CD14-positive monocyte (primary cell): ENCODE data around the gene CCND3. TPM values are rescaled to one million over a fixed set of nuclear protein-coding genes. Genes with fewer than 3 reads are reported as not detected.

ENCODE experiments used
- DNase-seq, 3 donors: peaks; one replicate each; pipeline ENCODE4 v3.0.0-alpha.2; 2011 to 2022
- H2AFZ ChIP-seq: 2 replicates; pipeline ENCODE4 v1.6.0; 2012; ENCODE audit warnings: mild to moderate bottlenecking, low read depth, low read length, inconsistent platforms; ENCODE audit not compliant: insufficient read depth, poor library complexity, severe bottlenecking
- H3K27ac ChIP-seq, 2 donors: 1 replicate in 1 of 2; 2 replicates in 1 of 2; pipeline ENCODE4 v1.5.1; 2012 to 2013; ENCODE audit warnings: low read length in 2 of 2, control low read depth in 1 of 2, inconsistent platforms in 1 of 2, low read depth in 1 of 2, mild to moderate bottlenecking in 1 of 2
- H3K27me3 ChIP-seq, 2 donors: one replicate each; pipeline versions ENCODE4 v1.6.0 to v1.6.1; 2011 to 2013; ENCODE audit warnings: low read length in 2 of 2; ENCODE audit not compliant: control insufficient read depth in 2 of 2, insufficient read depth in 2 of 2
- H3K36me3 ChIP-seq, 2 donors: replicated peaks in 1 of 2; 1 replicate in 1 of 2; 2 replicates in 1 of 2; pipeline versions ENCODE4 v1.5.1 to v1.6.1; 2012 to 2013; ENCODE audit warnings: low read length in 2 of 2, control low read depth in 1 of 2, inconsistent platforms in 1 of 2, mild to moderate bottlenecking in 1 of 2; ENCODE audit not compliant: insufficient read depth in 2 of 2, control insufficient read depth in 1 of 2
- H3K4me1 ChIP-seq, 2 donors: 1 replicate in 1 of 2; 2 replicates in 1 of 2; pipeline versions ENCODE4 v1.5.1 to v1.6.1; 2012 to 2013; ENCODE audit warnings: low read length in 2 of 2, control low read depth in 1 of 2, inconsistent platforms in 1 of 2, mild to moderate bottlenecking in 1 of 2, moderate library complexity in 1 of 2; ENCODE audit not compliant: insufficient read depth in 2 of 2, control insufficient read depth in 1 of 2
- H3K4me2 ChIP-seq: replicated peaks from 2 replicates; pipeline ENCODE3; 2012; ENCODE audit warnings: low read length, moderate library complexity, mild to moderate bottlenecking; ENCODE audit not compliant: poor library complexity, severe bottlenecking; ENCODE audit errors: extremely low read depth
- H3K4me3 ChIP-seq, 3 experiments: fragments of 200-600 bp in 1 of 3; sonication (generic) in 1 of 3; replicated peaks in 1 of 3; 1 replicate in 2 of 3; 2 replicates in 1 of 3; pipeline ENCODE4 v1.5.1; 2011 to 2013; ENCODE audit warnings: low read length in 3 of 3, mild to moderate bottlenecking in 3 of 3, control low read depth in 2 of 3, low read depth in 2 of 3, inconsistent platforms in 1 of 3, moderate library complexity in 1 of 3
- H3K79me2 ChIP-seq: 2 replicates; pipeline ENCODE4 v1.6.0; 2012; ENCODE audit warnings: mild to moderate bottlenecking, control low read depth, inconsistent platforms, low read length, moderate library complexity; ENCODE audit not compliant: insufficient read depth
- H3K9ac ChIP-seq: 2 replicates; pipeline ENCODE4 v1.6.0; 2017; ENCODE audit warnings: low read length, mild to moderate bottlenecking; ENCODE audit not compliant: insufficient read depth, poor library complexity, severe bottlenecking
- H3K9me3 ChIP-seq, 2 donors: replicated peaks in 1 of 2; 1 replicate in 1 of 2; 2 replicates in 1 of 2; pipeline versions ENCODE4 v1.5.1 to v1.6.1; 2012 to 2013; ENCODE audit warnings: low read length in 2 of 2, control low read depth in 1 of 2; ENCODE audit not compliant: control insufficient read depth in 1 of 2, insufficient read depth in 1 of 2
- H4K20me1 ChIP-seq: 2 replicates; pipeline ENCODE4 v1.6.0; 2012; ENCODE audit warnings: mild to moderate bottlenecking, low read length, control low read depth, moderate library complexity; ENCODE audit not compliant: insufficient read depth
- H3K27ac Mint-ChIP-seq, 7 donors: one replicate each; pipeline ENCODE4 v1.8.0; 2020; ENCODE audit warnings: mild to moderate bottlenecking in 7 of 7, mixed read lengths in 7 of 7, moderate library complexity in 6 of 7, inconsistent platforms in 2 of 7
- H3K27me3 Mint-ChIP-seq, 3 donors: one replicate each; pipeline ENCODE4 v1.8.0; 2021 to 2022; ENCODE audit warnings: low read depth in 3 of 3, mild to moderate bottlenecking in 3 of 3, mixed read lengths in 3 of 3, moderate library complexity in 3 of 3, inconsistent platforms in 1 of 3
- H3K36me3 Mint-ChIP-seq, 2 donors: one replicate each; pipeline ENCODE4 v1.8.0; 2020; ENCODE audit warnings: mixed read lengths in 2 of 2, inconsistent platforms in 1 of 2, mild to moderate bottlenecking in 1 of 2
- H3K4me1 Mint-ChIP-seq: one replicate; pipeline ENCODE4 v1.8.0; 2020; ENCODE audit warnings: mild to moderate bottlenecking, mixed read lengths
- H3K4me3 Mint-ChIP-seq, 2 donors: one replicate each; pipeline ENCODE4 v1.8.0; 2020; ENCODE audit warnings: mild to moderate bottlenecking in 2 of 2, mixed read lengths in 2 of 2, moderate library complexity in 1 of 2
- H3K9me3 Mint-ChIP-seq, 7 donors: one replicate each; pipeline ENCODE4 v1.8.0; 2020 to 2022; ENCODE audit warnings: mixed read lengths in 7 of 7, mild to moderate bottlenecking in 6 of 7, moderate library complexity in 6 of 7, inconsistent platforms in 2 of 7
- CTCF ChIP-seq: fragments of 200-600 bp; IDR thresholded peaks from one replicate; pipeline ENCODE4 v1.8.0; 2022; ENCODE audit warnings: antibody characterized with exemption, mild to moderate bottlenecking
- WGBS: methylation state at CpG from one replicate; pipeline ENCODE4 v1.1.5; 2013; ENCODE audit warnings: missing lambda C conversion rate; ENCODE audit not compliant: insufficient coverage; 5-methylcytosine and 5-hydroxymethylcytosine counted together
- intact Hi-C, 2 donors: fragments of 100-400 bp; cut with micrococcal nuclease; formaldehyde crosslinking; loops; one replicate each; pipeline versions ENCODE4 v1.15.0 to v1.15.1; 2023
- polyA plus RNA-seq, 3 donors: library from polyadenylated mRNA; depleted of rRNA in 1 of 3; unstranded in 2 of 3; stranded (reverse) in 1 of 3; fragments of 300-500 nt in 2 of 3; fragments of >200 nt in 1 of 3; fragmentation: Illumina TruSeq in 2 of 3; gene quantifications; 1 replicate in 2 of 3; 2 replicates in 1 of 3; pipeline ENCODE4 v1.2.3, GENCODE V29; 2012 to 2021

Gene CCND3
- polyA plus RNA-seq, 3 donors: 166 to 273 (median 259) TPM

GRCh38 chr6:41914343-41914742 lies 27.3 kb downstream of the CCND3 start:
- Histone ChIP-seq H3K9me3 (no peaks in the 10 kb centered on the region), H3K9ac (no peak overlapping the region), H3K27ac (peak overlapping the region in 1 of 2 donors; percentile 9), H3K4me2 (no peak overlapping the region), H3K27me3 (no peaks in the 10 kb centered on the region), H3K36me3 (peaks cover 37 to 73% of the 10 kb centered on the region in 2 donors), H3K4me3 (no peak overlapping the region), H4K20me1 (peaks cover 18% of the 10 kb centered on the region), H2AFZ (no peak overlapping the region), H3K4me1 (peaks cover 3 to 12% of the 10 kb centered on the region in 2 donors), H3K79me2 (peaks cover 17% of the 10 kb centered on the region)
- Mint-ChIP-seq H3K4me1 (peaks cover 14% of the 10 kb centered on the region), H3K4me3 (no peak overlapping the region), H3K36me3 (peaks cover 48 to 63% of the 10 kb centered on the region in 2 donors), H3K9me3 (no peaks in the 10 kb centered on the region), H3K27me3 (no peaks in the 10 kb centered on the region), H3K27ac (peak overlapping the region in 1 of 7 donors; percentile 46)
- no peak for DNase-seq
- TF ChIP-seq CTCF: no peak
- WGBS: no CpG with 5 or more reads among the region's 2 CpGs
- intact Hi-C loops: loop anchor here in 1 of 2 donors (2.0 kb wide), 1 partner anchor 16 kb away; no protein-coding TSS in a partner anchor

- TF ChIP-seq CTCF: no peak
- no peak overlapping the region for H3K4me2 ChIP-seq
- H4K20me1 ChIP-seq: peaks cover 19% of the 10 kb centered on the region
- H3K4me3 ChIP-seq: no peak overlapping the region
- DNase-seq: no peak
- no peak overlapping the region for H3K27ac ChIP-seq
- H3K4me3 Mint-ChIP-seq: no peak overlapping the region
- H3K27me3 ChIP-seq: no peaks in the 10 kb centered on the region
- no peak overlapping the region for H2AFZ ChIP-seq
- no CpG with 5 or more reads among the region's 1 CpG for WGBS
- no peak overlapping the region for H3K9ac ChIP-seq
- no peaks in the 10 kb centered on the region for H3K9me3 ChIP-seq
- peaks cover 5% of the 10 kb centered on the region for H3K79me2 ChIP-seq
- H3K36me3 ChIP-seq: peaks cover 73 to 92% of the 10 kb centered on the region in 2 donors
- H3K27ac Mint-ChIP-seq: no peak overlapping the region
- no peaks in the 10 kb centered on the region for H3K27me3 Mint-ChIP-seq
- peaks cover 75 to 88% of the 10 kb centered on the region in 2 donors for H3K36me3 Mint-ChIP-seq
- no peaks in the 10 kb centered on the region for H3K4me1 ChIP-seq
- H3K4me1 Mint-ChIP-seq: peaks cover 3% of the 10 kb centered on the region
- intact Hi-C loops: no loop called here
- H3K9me3 Mint-ChIP-seq: no peaks in the 10 kb centered on the region
Measured at GRCh38 chr6:41909727-41910126, 31.9 kb downstream of the CCND3 start.
